ENCODE data around the gene TMEM40.
A peak's percentile ranks its signal among the peaks of the same experiment; 100 is the strongest.
"Not testable (repeated sequence)": the region's sequence is repeated elsewhere in the genome, so short reads cannot be mapped to it uniquely, and the experiment has no call there.

TMEM40 gene

GRCh38 chr3:12709334-12709733 is 49.7 kb downstream of the TMEM40 start:
- Mint-ChIP-seq H3K27me3 (peaks cover 23 to 39% of the 10 kb centered on the region in 2 donors), H3K27ac (no peak overlapping the region), H3K36me3 (ENCODE audit: insufficient read depth) (no peaks in the 10 kb centered on the region), H3K4me3 (no peak overlapping the region), H3K9me3 (no peaks in the 10 kb centered on the region), H3K4me1 (ENCODE audit: low read depth in 2 of 2) (no peaks in the 10 kb centered on the region)
- DNase-seq (no peak), ATAC-seq (replicated peaks) (no peak)

- Mint-ChIP-seq H3K9me3 (no peaks in the 10 kb centered on the region), H3K4me1 (ENCODE audit: low read depth in 2 of 2) (no peaks in the 10 kb centered on the region), H3K27ac (no peak overlapping the region), H3K4me3 (no peak overlapping the region), H3K36me3 (ENCODE audit: insufficient read depth) (no peaks in the 10 kb centered on the region), H3K27me3 (peaks cover 23 to 39% of the 10 kb centered on the region in 2 donors)
- no peak for DNase-seq
- no peak for ATAC-seq (replicated peaks)
Measured at GRCh38 chr3:12708584-12709192, 50.4 kb downstream of the TMEM40 start.

GRCh38 chr3:12707449-12707848 is 51.6 kb downstream of the TMEM40 start:
- H3K36me3 Mint-ChIP-seq (ENCODE audit: insufficient read depth), result no peaks in the 10 kb centered on the region
- DNase-seq, result no peak
- H3K27me3 Mint-ChIP-seq, result peaks cover 19 to 31% of the 10 kb centered on the region in 2 donors
- ATAC-seq (replicated peaks), result no peak
- no peak overlapping the region for H3K4me3 Mint-ChIP-seq
- H3K27ac Mint-ChIP-seq, result no peak overlapping the region
- no peaks in the 10 kb centered on the region for H3K4me1 Mint-ChIP-seq (ENCODE audit: low read depth in 2 of 2)
- H3K9me3 Mint-ChIP-seq, result no peaks in the 10 kb centered on the region

- H3K4me1 Mint-ChIP-seq (ENCODE audit: low read depth in 2 of 2), result no peaks in the 10 kb centered on the region
- peak; percentile 99 for ATAC-seq (replicated peaks)
Measured at GRCh38 chr3:12706504-12707253, 52.4 kb downstream of the TMEM40 start.

GRCh38 chr3:12705981-12706380 is 53.1 kb downstream of the TMEM40 start:
- no peak for ATAC-seq (replicated peaks)
- Mint-ChIP-seq H3K4me1 (ENCODE audit: low read depth in 2 of 2) (no peaks in the 10 kb centered on the region), H3K9me3 (no peaks in the 10 kb centered on the region), H3K27me3 (peaks cover 16 to 28% of the 10 kb centered on the region in 2 donors), H3K27ac (no peak overlapping the region), H3K36me3 (ENCODE audit: insufficient read depth) (no peaks in the 10 kb centered on the region), H3K4me3 (no peak overlapping the region)
- DNase-seq, result no peak

More at GRCh38 chr3:12706504-12707253, 52.4 kb downstream of the TMEM40 start:
- Mint-ChIP-seq H3K4me3 (no peak overlapping the region), H3K9me3 (no peaks in the 10 kb centered on the region), H3K36me3 (ENCODE audit: insufficient read depth) (no peaks in the 10 kb centered on the region), H3K27ac (no peak overlapping the region), H3K27me3 (peaks cover 16 to 28% of the 10 kb centered on the region in 2 donors)
- peak; percentile 43 to 57 (median 50) for DNase-seq

GRCh38 chr3:12705374-12705926 is 53.6 kb downstream of the TMEM40 start:
- Mint-ChIP-seq H3K4me1 (ENCODE audit: low read depth in 2 of 2) (no peaks in the 10 kb centered on the region), H3K4me3 (no peak overlapping the region), H3K27me3 (peaks cover 16 to 22% of the 10 kb centered on the region in 2 donors), H3K9me3 (no peaks in the 10 kb centered on the region), H3K36me3 (ENCODE audit: insufficient read depth) (no peaks in the 10 kb centered on the region), H3K27ac (no peak overlapping the region)
- no peak for DNase-seq
- ATAC-seq (replicated peaks), result no peak

- Mint-ChIP-seq H3K27ac (no peak overlapping the region), H3K9me3 (no peaks in the 10 kb centered on the region), H3K36me3 (ENCODE audit: insufficient read depth) (no peaks in the 10 kb centered on the region), H3K4me3 (no peak overlapping the region), H3K4me1 (ENCODE audit: low read depth in 2 of 2) (no peaks in the 10 kb centered on the region), H3K27me3 (peaks cover 6 to 10% of the 10 kb centered on the region in 2 donors)
- DNase-seq (no peak), ATAC-seq (replicated peaks) (no peak)
Measured at GRCh38 chr3:12702501-12702900, 56.6 kb downstream of the TMEM40 start.

GRCh38 chr3:12701601-12702000 is 57.5 kb downstream of the TMEM40 start:
- not testable (repeated sequence) for H3K36me3 Mint-ChIP-seq (ENCODE audit: insufficient read depth); DNase-seq; H3K4me1 Mint-ChIP-seq (ENCODE audit: low read depth in 2 of 2); H3K27ac Mint-ChIP-seq; ATAC-seq (replicated peaks); H3K9me3 Mint-ChIP-seq; H3K4me3 Mint-ChIP-seq
- peaks cover 6 to 10% of the 10 kb centered on the region in 2 donors for H3K27me3 Mint-ChIP-seq

GRCh38 chr3:12700800-12701199 is 58.3 kb downstream of the TMEM40 start:
- peaks cover 6 to 10% of the 10 kb centered on the region in 2 donors for H3K27me3 Mint-ChIP-seq
- H3K9me3 Mint-ChIP-seq, result no peaks in the 10 kb centered on the region
- H3K36me3 Mint-ChIP-seq (ENCODE audit: insufficient read depth), result no peaks in the 10 kb centered on the region
- no peaks in the 10 kb centered on the region for H3K4me1 Mint-ChIP-seq (ENCODE audit: low read depth in 2 of 2)
- no peak overlapping the region for H3K27ac Mint-ChIP-seq
- ATAC-seq (replicated peaks) (no peak), DNase-seq (no peak)
- H3K4me3 Mint-ChIP-seq, result no peak overlapping the region

- H3K27me3 Mint-ChIP-seq, result peaks cover 0 to 8% of the 10 kb centered on the region in 2 donors
- no peak overlapping the region for H3K4me3 Mint-ChIP-seq
- no peaks in the 10 kb centered on the region for H3K36me3 Mint-ChIP-seq (ENCODE audit: insufficient read depth)
- DNase-seq (no peak), ATAC-seq (replicated peaks) (no peak)
- no peaks in the 10 kb centered on the region for H3K9me3 Mint-ChIP-seq
- H3K4me1 Mint-ChIP-seq (ENCODE audit: low read depth in 2 of 2), result no peaks in the 10 kb centered on the region
- H3K27ac Mint-ChIP-seq, result no peak overlapping the region
Measured at GRCh38 chr3:12695916-12696315, 63.1 kb downstream of the TMEM40 start.

GRCh38 chr3:12695112-12695511 is 63.9 kb downstream of the TMEM40 start:
- Mint-ChIP-seq H3K27ac (no peak overlapping the region), H3K4me1 (ENCODE audit: low read depth in 2 of 2) (no peaks in the 10 kb centered on the region), H3K4me3 (no peak overlapping the region), H3K9me3 (no peaks in the 10 kb centered on the region), H3K36me3 (ENCODE audit: insufficient read depth) (no peaks in the 10 kb centered on the region), H3K27me3 (peaks cover 0 to 8% of the 10 kb centered on the region in 2 donors)
- ATAC-seq (replicated peaks) (no peak), DNase-seq (no peak)

GRCh38 chr3:12692444-12692843 is 66.6 kb downstream of the TMEM40 start:
- no peaks in the 10 kb centered on the region for H3K4me1 Mint-ChIP-seq (ENCODE audit: low read depth in 2 of 2)
- no peak overlapping the region for H3K27ac Mint-ChIP-seq
- ATAC-seq (replicated peaks) (no peak), DNase-seq (no peak)
- no peaks in the 10 kb centered on the region for H3K36me3 Mint-ChIP-seq (ENCODE audit: insufficient read depth)
- H3K27me3 Mint-ChIP-seq, result peaks cover 8 to 16% of the 10 kb centered on the region in 2 donors
- H3K9me3 Mint-ChIP-seq, result no peaks in the 10 kb centered on the region
- H3K4me3 Mint-ChIP-seq, result no peak overlapping the region

GRCh38 chr3:12689997-12690711 is 68.9 kb downstream of the TMEM40 start:
- no peaks in the 10 kb centered on the region for H3K9me3 Mint-ChIP-seq
- no peaks in the 10 kb centered on the region for H3K4me1 Mint-ChIP-seq (ENCODE audit: low read depth in 2 of 2)
- H3K4me3 Mint-ChIP-seq, result no peak overlapping the region
- H3K36me3 Mint-ChIP-seq (ENCODE audit: insufficient read depth), result no peaks in the 10 kb centered on the region
- DNase-seq (no peak), ATAC-seq (replicated peaks) (no peak)
- H3K27me3 Mint-ChIP-seq, result peaks cover 14 to 24% of the 10 kb centered on the region in 2 donors
- H3K27ac Mint-ChIP-seq, result no peak overlapping the region

Measured in effector memory CD8-positive, alpha-beta T cell (primary cell).